K562 (cell line): ENCODE measurements around the gene DDX60. TPM values are rescaled to one million over a fixed set of nuclear protein-coding genes. Genes with fewer than 3 reads are reported as not detected.

ENCODE experiments used
- ATAC-seq: fragments of 200-7000 bp; cut with Tn5 transposase; 3 replicates; pipeline ENCODE4 v1.9.1; 2020; ENCODE audit warnings: moderate library complexity
- BruUV-seq: library from RNA; stranded (reverse); fragments of 400-500 nt; replicated peaks from 2 replicates; lab custom pipeline; 2021; lab: Mats Ljungman, UMichigan
- CTCF ChIA-PET: fragments of 300-600 bp; formaldehyde crosslinking; extraction: SDS; loops from one replicate; lab custom pipeline; 2021; ENCODE audit warnings: low intra/inter-chr PET ratio; lab: Yijun Ruan, JAX
- POLR2A ChIA-PET: fragments of 300-600, 350-650 bp; sonication (Branson Sonifier 250); formaldehyde crosslinking; extraction: SDS; loops from one replicate; lab custom pipeline; 2021; ENCODE audit warnings: antibody characterized with exemption, inconsistent platforms; lab: Yijun Ruan, JAX
- DNase-seq, 4 experiments: peaks; one replicate each; pipeline versions ENCODE4 v3.0.0 to v3.0.0-alpha.2; 2011 to 2018; ENCODE audit warnings: low spot score in 3 of 4, mixed read lengths in 3 of 4; ENCODE audit errors: extremely low read depth in 1 of 4
- FAIRE-seq: peaks from 2 replicates; lab custom pipeline; 2011; peaks lifted over from hg19 to GRCh38; lab: Jason Lieb, UNC
- H2AFZ ChIP-seq: 2 replicates; pipeline ENCODE4 v1.6.0; 2011; ENCODE audit warnings: low read depth, low read length, control low read depth, inconsistent platforms
- H3K27ac ChIP-seq: fragments of 200-600 bp; 3 replicates; pipeline ENCODE4 v1.8.0; 2011; ENCODE audit warnings: low read depth, mild to moderate bottlenecking, control low read depth, inconsistent platforms, low read length, moderate library complexity, mixed read lengths; ENCODE audit errors: extremely low read depth
- H3K27me3 ChIP-seq, 2 experiments: fragments of 300-600 bp in 1 of 2; 2 replicates in 1 of 2; 3 replicates in 1 of 2; pipeline versions ENCODE4 v1.6.0 to v1.8.0; 2011; ENCODE audit warnings: inconsistent platforms in 2 of 2, low read length in 2 of 2, mild to moderate bottlenecking in 1 of 2, mixed read lengths in 1 of 2, moderate library complexity in 1 of 2; ENCODE audit not compliant: control insufficient read depth in 2 of 2, insufficient read depth in 2 of 2
- H3K36me3 ChIP-seq: fragments of 300-600 bp; 3 replicates; pipeline ENCODE4 v1.8.0; 2011; ENCODE audit warnings: mild to moderate bottlenecking, low read length, inconsistent platforms; ENCODE audit not compliant: control insufficient read depth, insufficient read depth
- H3K4me1 ChIP-seq, 2 experiments: fragments of 200-600 bp in 1 of 2; replicated peaks in 1 of 2; 2 replicates in 1 of 2; 3 replicates in 1 of 2; pipeline versions ENCODE4 v1.5.1 to v1.8.0; 2011; ENCODE audit warnings: inconsistent platforms in 2 of 2, low read length in 2 of 2, mild to moderate bottlenecking in 1 of 2, mixed read lengths in 1 of 2, moderate library complexity in 1 of 2; ENCODE audit not compliant: control insufficient read depth in 2 of 2, insufficient read depth in 2 of 2
- H3K4me2 ChIP-seq: 2 replicates; pipeline ENCODE4 v1.6.1; 2011; ENCODE audit warnings: low read length, control low read depth, inconsistent platforms, mixed read lengths; ENCODE audit not compliant: insufficient read depth
- H3K4me3 ChIP-seq: fragments of 200-600 bp; sonication (generic), shearing (Covaris generic); 2 replicates; pipeline ENCODE4 v1.5.1; 2016; ENCODE audit warnings: control low read depth, inconsistent platforms
- H3K79me2 ChIP-seq: fragments of 200-600 bp; 3 replicates; pipeline ENCODE4 v1.8.0; 2011; ENCODE audit warnings: low read length, inconsistent platforms; ENCODE audit not compliant: control insufficient read depth, insufficient read depth
- H3K9ac ChIP-seq, 2 experiments: 2 replicates each; pipeline versions ENCODE4 v1.6.0 to v1.6.1; 2011; ENCODE audit warnings: low read depth in 2 of 2, low read length in 2 of 2, control low read depth in 1 of 2, inconsistent platforms in 1 of 2, mild to moderate bottlenecking in 1 of 2, mixed read lengths in 1 of 2; ENCODE audit not compliant: insufficient read depth in 1 of 2
- H3K9me1 ChIP-seq: one replicate; pipeline ENCODE4 v1.6.0; 2011; ENCODE audit warnings: inconsistent platforms, mild to moderate bottlenecking, low read length, moderate library complexity; ENCODE audit not compliant: control insufficient read depth, insufficient read depth
- H3K9me3 ChIP-seq: replicated peaks from 2 replicates; pipeline ENCODE4 v1.5.1; 2011; ENCODE audit warnings: low read depth, low read length, inconsistent platforms; ENCODE audit not compliant: control insufficient read depth, insufficient read depth
- H4K20me1 ChIP-seq: replicated peaks from 2 replicates; pipeline ENCODE4 v1.6.1; 2011; ENCODE audit warnings: low read length, inconsistent platforms, mixed read lengths; ENCODE audit not compliant: control insufficient read depth, insufficient read depth
- ERF ChIP-seq: fragments of 450-650 bp; formaldehyde crosslinking; IDR thresholded peaks from 2 replicates; pipeline ENCODE4 v1.4.0; 2020; ENCODE audit warnings: mild to moderate bottlenecking, mixed read lengths
- EWSR1 ChIP-seq: fragments of 450-650 bp; IDR thresholded peaks from 2 replicates; pipeline ENCODE4 v1.6.1; 2018; ENCODE audit warnings: borderline replicate concordance, mild to moderate bottlenecking, low read depth, moderate library complexity; ENCODE audit not compliant: partially characterized antibody
- GABPB2 ChIP-seq: fragments of 250-450 bp; sonication (Bioruptor Pico); conservative IDR thresholded peaks from 2 replicates; pipeline ENCODE4 v1.5.1; 2021; ENCODE audit warnings: mild to moderate bottlenecking
- HDGF ChIP-seq: fragments of 450-650 bp; IDR thresholded peaks from 2 replicates; pipeline ENCODE4 v1.6.1; 2016
- JUN ChIP-seq, 2 experiments: sonication (generic) in 1 of 2; formaldehyde crosslinking in 1 of 2; IDR thresholded peaks; 2 replicates each; pipeline versions ENCODE4 v1.6.1 to v1.8.0; 2012 to 2022; ENCODE audit warnings: borderline replicate concordance in 2 of 2, mild to moderate bottlenecking in 2 of 2, improper control_type of control experiment in 1 of 2, low read depth in 1 of 2, low read length in 1 of 2, missing genetic modification reagents in 1 of 2
- JUND ChIP-seq, 2 experiments: IDR thresholded peaks; 2 replicates in 1 of 2; 3 replicates in 1 of 2; pipeline ENCODE4 v1.6.1; 2011; ENCODE audit warnings: borderline replicate concordance in 2 of 2, low read depth in 2 of 2, low read length in 2 of 2, improper control_type of control experiment in 1 of 2, missing biosample characterization in 1 of 2, missing genetic modification characterization in 1 of 2, missing genetic modification reagents in 1 of 2
- KLF10 ChIP-seq: fragments of 250-450 bp; sonication (Bioruptor Pico); IDR thresholded peaks from 2 replicates; pipeline ENCODE4 v1.6.1; 2021; ENCODE audit warnings: matching md5 sums
- MAFF ChIP-seq: IDR thresholded peaks from 2 replicates; pipeline ENCODE4 v1.6.1; 2012; ENCODE audit warnings: low read length, improper control_type of control experiment
- MNT ChIP-seq, 2 experiments: fragments of 450-650 bp; conservative IDR thresholded peaks; 2 replicates each; pipeline ENCODE4 v1.6.1; 2017; ENCODE audit warnings: mild to moderate bottlenecking in 2 of 2, moderate library complexity in 2 of 2
- NFRKB ChIP-seq: fragments of 450-650 bp; IDR thresholded peaks from 2 replicates; pipeline ENCODE4 v1.6.1; 2016; ENCODE audit warnings: low read depth
- ZBTB17 ChIP-seq: fragments of 450-650 bp; formaldehyde crosslinking; IDR thresholded peaks from 2 replicates; pipeline ENCODE4 v1.4.0; 2020; ENCODE audit warnings: mild to moderate bottlenecking
- ZNF133 ChIP-seq: fragments of 250-450 bp; sonication (Bioruptor Pico); IDR thresholded peaks from 2 replicates; pipeline ENCODE4 v1.4.0; 2020; ENCODE audit warnings: mild to moderate bottlenecking
- WGBS: fragments of 100-300 bp; shearing (Covaris generic); methylation state at CpG from one replicate; pipeline ENCODE4 v1.1.6; 2016; ENCODE audit warnings: low coverage, mixed read lengths; ENCODE audit not compliant: insufficient coverage; ENCODE audit errors: missing lambda C conversion rate; 5-methylcytosine and 5-hydroxymethylcytosine counted together
- in situ Hi-C: fragments of 300-500 bp; cut with MboI; formaldehyde crosslinking; loops from 4 replicates; pipeline ENCODE4 v1.15.0; 2018; ENCODE audit warnings: inconsistent platforms, mixed read lengths
- intact Hi-C: fragments of 100-400 bp; cut with micrococcal nuclease; formaldehyde crosslinking; loops from 2 replicates; pipeline ENCODE4 v1.14.2; 2022
- polyA plus RNA-seq, 8 experiments: library from polyadenylated mRNA; depleted of rRNA in 4 of 8; stranded (reverse) in 5 of 8; unstranded in 3 of 8; fragments of >200 nt; fragmentation: Nextera tagmentation in 2 of 8; fragmentation: Illumina TruSeq in 1 of 8; extraction: Ambion mirVana in 2 of 8; extraction: Trizol in 1 of 8; gene quantifications; 2 replicates each; pipeline versions ENCODE4 v1.2.1 to v1.2.3, GENCODE V29; 2011 to 2014; ENCODE audit warnings: inconsistent platforms in 1 of 8, missing spikeins in 1 of 8
- total RNA-seq, 7 experiments: library from RNA; depleted of rRNA in 6 of 7; stranded (reverse); fragments of >200 nt in 6 of 7; fragmentation: Illumina TruSeq in 2 of 7; extraction: Trizol in 2 of 7; gene quantifications; 2 replicates each; pipeline versions ENCODE4 v1.2.1 to v1.2.3, GENCODE V29; 2011 to 2021; ENCODE audit warnings: low replicate concordance in 1 of 7
- TF ChIP-seq, protein P1 (sequence below): fragments of 250-450 bp; sonication (Bioruptor Pico); IDR thresholded peaks from 2 replicates; pipeline ENCODE4 v1.4.0; 2020; ENCODE audit warnings: mild to moderate bottlenecking, moderate library complexity
- TF ChIP-seq, protein P2 (sequence below): fragments of 450-650 bp; IDR thresholded peaks from 2 replicates; pipeline ENCODE4 v1.7.1; 2018; ENCODE audit warnings: mild to moderate bottlenecking, low read depth; ENCODE audit not compliant: partially characterized antibody

Gene DDX60
- total and polyA plus RNA-seq, 9 of the 15 experiments (the other 6 are each of a cell fraction or from before 2014, with no cell fraction given) = 0.06 to 0.25 (median 0.13) TPM

DNA sequence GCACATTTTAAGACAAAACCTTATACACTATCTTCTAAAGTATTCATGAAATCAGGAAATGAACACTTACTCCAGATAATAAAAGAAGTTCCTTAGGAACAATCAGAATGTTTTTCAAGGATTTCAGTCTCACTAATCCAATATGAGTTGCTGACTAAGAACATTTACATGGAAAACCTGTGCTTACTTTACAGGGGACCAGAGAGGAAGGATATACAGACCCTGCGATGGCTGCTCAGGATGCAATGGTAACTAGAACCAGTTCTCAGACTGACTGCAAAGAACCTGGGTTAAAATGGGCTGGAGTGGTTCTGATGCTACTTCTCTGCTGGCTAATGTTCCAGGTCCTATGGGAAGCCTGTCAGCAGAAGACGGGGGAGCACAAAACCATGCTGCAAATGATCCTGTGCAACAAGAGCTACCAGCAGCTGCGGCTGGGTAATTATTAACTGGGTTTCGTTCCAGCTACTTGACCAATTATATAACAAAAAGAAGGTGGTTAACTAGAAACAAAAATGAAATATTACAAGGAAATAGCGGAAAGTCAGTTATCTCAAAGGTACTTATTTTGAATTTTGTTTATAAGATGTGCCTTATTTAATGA lies 140.9 kb downstream of the DDX60 start:
- WGBS = 0% methylated on average over 5 of the region's 5 CpGs
- Histone ChIP-seq H3K4me3 (no peak overlapping the region), H3K9me1 (no peaks in the 10 kb centered on the region), H3K27me3 (no peaks in the 10 kb centered on the region), H3K4me1 (no peaks in the 10 kb centered on the region), H3K9me3 (no peaks in the 10 kb centered on the region), H4K20me1 (no peaks in the 10 kb centered on the region), H3K79me2 (no peaks in the 10 kb centered on the region), H3K9ac (no peak overlapping the region), H3K4me2 (no peak overlapping the region), H3K27ac (no peak overlapping the region), H3K36me3 (no peaks in the 10 kb centered on the region), H2AFZ (no peak overlapping the region)
- DNase-seq = no peak
- FAIRE-seq = no peak
- in situ Hi-C loops = no loop called here
- CTCF ChIA-PET = no interaction called here
- no peak for ATAC-seq
- POLR2A ChIA-PET = no interaction called here
- no TSS peak for BruUV-seq
- intact Hi-C loops = no loop called here
- TF ChIP-seq JUND (IDR thresholded peaks at IDR 0.05; ENCODE audit: borderline replicate concordance, low read depth, low read length) (no peak), JUND (tag; IDR thresholded peaks at IDR 0.05; ENCODE audit: borderline replicate concordance, low read depth, low read length) (no peak), MNT (conservative IDR thresholded peaks at IDR 0.05) (no peak), MAFF (no peak), ZBTB17 (no peak), GABPB2 (CRISPR knock-in tag) (no peak), NFRKB (no peak), KLF10 (CRISPR knock-in tag) (no peak), ERF (CRISPR knock-in tag) (no peak), HDGF (no peak), JUN (IDR thresholded peaks at IDR 0.05; ENCODE audit: borderline replicate concordance, low read depth, low read length) (no peak), JUN (CRISPR knock-in tag; IDR thresholded peaks at IDR 0.05; ENCODE audit: borderline replicate concordance) (no peak), EWSR1 (no peak), ZNF133 (no peak)
- TF ChIP-seq, protein P1, sequence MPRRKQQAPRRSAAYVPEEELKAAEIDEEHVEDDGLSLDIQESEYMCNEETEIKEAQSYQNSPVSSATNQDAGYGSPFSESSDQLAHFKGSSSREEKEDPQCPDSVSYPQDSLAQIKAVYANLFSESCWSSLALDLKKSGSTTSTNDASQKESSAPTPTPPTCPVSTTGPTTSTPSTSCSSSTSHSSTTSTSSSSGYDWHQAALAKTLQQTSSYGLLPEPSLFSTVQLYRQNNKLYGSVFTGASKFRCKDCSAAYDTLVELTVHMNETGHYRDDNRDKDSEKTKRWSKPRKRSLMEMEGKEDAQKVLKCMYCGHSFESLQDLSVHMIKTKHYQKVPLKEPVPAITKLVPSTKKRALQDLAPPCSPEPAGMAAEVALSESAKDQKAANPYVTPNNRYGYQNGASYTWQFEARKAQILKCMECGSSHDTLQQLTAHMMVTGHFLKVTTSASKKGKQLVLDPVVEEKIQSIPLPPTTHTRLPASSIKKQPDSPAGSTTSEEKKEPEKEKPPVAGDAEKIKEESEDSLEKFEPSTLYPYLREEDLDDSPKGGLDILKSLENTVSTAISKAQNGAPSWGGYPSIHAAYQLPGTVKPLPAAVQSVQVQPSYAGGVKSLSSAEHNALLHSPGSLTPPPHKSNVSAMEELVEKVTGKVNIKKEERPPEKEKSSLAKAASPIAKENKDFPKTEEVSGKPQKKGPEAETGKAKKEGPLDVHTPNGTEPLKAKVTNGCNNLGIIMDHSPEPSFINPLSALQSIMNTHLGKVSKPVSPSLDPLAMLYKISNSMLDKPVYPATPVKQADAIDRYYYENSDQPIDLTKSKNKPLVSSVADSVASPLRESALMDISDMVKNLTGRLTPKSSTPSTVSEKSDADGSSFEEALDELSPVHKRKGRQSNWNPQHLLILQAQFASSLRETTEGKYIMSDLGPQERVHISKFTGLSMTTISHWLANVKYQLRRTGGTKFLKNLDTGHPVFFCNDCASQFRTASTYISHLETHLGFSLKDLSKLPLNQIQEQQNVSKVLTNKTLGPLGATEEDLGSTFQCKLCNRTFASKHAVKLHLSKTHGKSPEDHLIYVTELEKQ (CRISPR knock-in tag) = no peak
- TF ChIP-seq, protein P2, sequence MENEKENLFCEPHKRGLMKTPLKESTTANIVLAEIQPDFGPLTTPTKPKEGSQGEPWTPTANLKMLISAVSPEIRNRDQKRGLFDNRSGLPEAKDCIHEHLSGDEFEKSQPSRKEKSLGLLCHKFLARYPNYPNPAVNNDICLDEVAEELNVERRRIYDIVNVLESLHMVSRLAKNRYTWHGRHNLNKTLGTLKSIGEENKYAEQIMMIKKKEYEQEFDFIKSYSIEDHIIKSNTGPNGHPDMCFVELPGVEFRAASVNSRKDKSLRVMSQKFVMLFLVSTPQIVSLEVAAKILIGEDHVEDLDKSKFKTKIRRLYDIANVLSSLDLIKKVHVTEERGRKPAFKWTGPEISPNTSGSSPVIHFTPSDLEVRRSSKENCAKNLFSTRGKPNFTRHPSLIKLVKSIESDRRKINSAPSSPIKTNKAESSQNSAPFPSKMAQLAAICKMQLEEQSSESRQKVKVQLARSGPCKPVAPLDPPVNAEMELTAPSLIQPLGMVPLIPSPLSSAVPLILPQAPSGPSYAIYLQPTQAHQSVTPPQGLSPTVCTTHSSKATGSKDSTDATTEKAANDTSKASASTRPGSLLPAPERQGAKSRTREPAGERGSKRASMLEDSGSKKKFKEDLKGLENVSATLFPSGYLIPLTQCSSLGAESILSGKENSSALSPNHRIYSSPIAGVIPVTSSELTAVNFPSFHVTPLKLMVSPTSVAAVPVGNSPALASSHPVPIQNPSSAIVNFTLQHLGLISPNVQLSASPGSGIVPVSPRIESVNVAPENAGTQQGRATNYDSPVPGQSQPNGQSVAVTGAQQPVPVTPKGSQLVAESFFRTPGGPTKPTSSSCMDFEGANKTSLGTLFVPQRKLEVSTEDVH = no peak
